ENCODE data around the gene LRRTM4. TPM values are rescaled to one million over a fixed set of nuclear protein-coding genes. Genes with fewer than 3 reads are reported as not detected.
A peak's percentile ranks its signal among the peaks of the same experiment; 100 is the strongest.

Gene LRRTM4
- total and polyA plus RNA-seq, 10 of the 15 experiments (the other 5 are each of a cell fraction or from before 2014, with no cell fraction given) = 0.01 to 1.0 TPM; not detected in 8

DNA sequence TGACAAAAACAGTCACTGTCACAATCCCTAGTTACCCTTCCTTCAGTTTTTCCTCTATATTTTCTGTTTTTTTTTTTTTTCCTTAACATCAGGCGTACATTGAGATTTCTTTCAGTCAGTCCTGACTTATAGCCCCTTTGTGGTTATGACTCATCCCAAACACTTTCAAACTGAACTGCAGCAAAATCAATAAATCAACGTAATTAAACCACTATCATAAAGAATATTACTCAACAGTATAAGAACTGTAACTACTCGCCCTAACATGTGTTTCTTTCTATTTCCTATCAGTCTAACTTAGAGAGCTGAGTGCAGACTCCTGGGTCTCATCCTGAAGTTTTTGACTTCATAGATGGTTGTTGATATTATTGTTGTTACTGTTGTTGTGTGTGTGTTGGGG lies 523.5 kb downstream of the LRRTM4 start:
- no peak overlapping the region for H3K27ac ChIP-seq (ENCODE audit: control insufficient read depth, insufficient read depth)
- ChIA-PET POLR2A (no interaction called here), SMC1A (ENCODE audit: uncharacterized antibody, unreplicated experiment) (no interaction called here), RAD21 (ENCODE audit: unreplicated experiment) (no interaction called here), CTCF (no interaction called here)
- no peaks in the 10 kb centered on the region for H4K20me1 ChIP-seq (ENCODE audit: control insufficient read depth, insufficient read depth)
- in situ Hi-C loops (cut with MboI) = no loop called here
- H3K4me3 ChIP-seq = no peak overlapping the region
- no peak overlapping the region for H3K4me2 ChIP-seq (ENCODE audit: control insufficient read depth, insufficient read depth)
- TF ChIP-seq POLR2AphosphoS2 (IDR thresholded peaks at IDR 0.05; ENCODE audit: low read depth, low read length) (no peak), NBN (IDR thresholded peaks at IDR 0.05) (no peak), SMARCA5 (IDR thresholded peaks at IDR 0.05) (no peak), EZH2 (IDR thresholded peaks at IDR 0.05; ENCODE audit: borderline replicate concordance, control insufficient read depth, low read depth, low read length) (no peak), CREM (IDR thresholded peaks at IDR 0.05; ENCODE audit: low read depth) (no peak), ZNF622 (IDR thresholded peaks at IDR 0.05) (no peak), POLR2A (IDR thresholded peaks at IDR 0.05; ENCODE audit: low read depth, low read length) (no peak), ZNF24 (IDR thresholded peaks at IDR 0.05) (no peak), ZNF217 (IDR thresholded peaks at IDR 0.05) (no peak), STAT3 (IDR thresholded peaks at IDR 0.05; ENCODE audit: low read depth, low read length) (no peak), ZBED1 (IDR thresholded peaks at IDR 0.05; ENCODE audit: borderline replicate concordance) (no peak), ZNF207 (IDR thresholded peaks at IDR 0.05; ENCODE audit: borderline replicate concordance) (no peak), SUZ12 (IDR thresholded peaks at IDR 0.05; ENCODE audit: unreplicated experiment) (no peak), EED (IDR thresholded peaks at IDR 0.05; ENCODE audit: low read depth) (no peak), DPF2 (IDR thresholded peaks at IDR 0.05) (no peak), ETV6 (conservative IDR thresholded peaks at IDR 0.05 in 1 of 2, IDR thresholded peaks at IDR 0.05 in 1 of 2; ENCODE audit: borderline replicate concordance in 1 of 2, low read depth in 1 of 2) (no peak), SMAD1 (IDR thresholded peaks at IDR 0.05; ENCODE audit: low read depth, partially characterized antibody) (no peak)
- TF ChIP-seq, protein P1, sequence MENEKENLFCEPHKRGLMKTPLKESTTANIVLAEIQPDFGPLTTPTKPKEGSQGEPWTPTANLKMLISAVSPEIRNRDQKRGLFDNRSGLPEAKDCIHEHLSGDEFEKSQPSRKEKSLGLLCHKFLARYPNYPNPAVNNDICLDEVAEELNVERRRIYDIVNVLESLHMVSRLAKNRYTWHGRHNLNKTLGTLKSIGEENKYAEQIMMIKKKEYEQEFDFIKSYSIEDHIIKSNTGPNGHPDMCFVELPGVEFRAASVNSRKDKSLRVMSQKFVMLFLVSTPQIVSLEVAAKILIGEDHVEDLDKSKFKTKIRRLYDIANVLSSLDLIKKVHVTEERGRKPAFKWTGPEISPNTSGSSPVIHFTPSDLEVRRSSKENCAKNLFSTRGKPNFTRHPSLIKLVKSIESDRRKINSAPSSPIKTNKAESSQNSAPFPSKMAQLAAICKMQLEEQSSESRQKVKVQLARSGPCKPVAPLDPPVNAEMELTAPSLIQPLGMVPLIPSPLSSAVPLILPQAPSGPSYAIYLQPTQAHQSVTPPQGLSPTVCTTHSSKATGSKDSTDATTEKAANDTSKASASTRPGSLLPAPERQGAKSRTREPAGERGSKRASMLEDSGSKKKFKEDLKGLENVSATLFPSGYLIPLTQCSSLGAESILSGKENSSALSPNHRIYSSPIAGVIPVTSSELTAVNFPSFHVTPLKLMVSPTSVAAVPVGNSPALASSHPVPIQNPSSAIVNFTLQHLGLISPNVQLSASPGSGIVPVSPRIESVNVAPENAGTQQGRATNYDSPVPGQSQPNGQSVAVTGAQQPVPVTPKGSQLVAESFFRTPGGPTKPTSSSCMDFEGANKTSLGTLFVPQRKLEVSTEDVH (IDR thresholded peaks at IDR 0.05; ENCODE audit: low read depth, partially characterized antibody) = no peak
- TF ChIP-seq, protein P2, sequence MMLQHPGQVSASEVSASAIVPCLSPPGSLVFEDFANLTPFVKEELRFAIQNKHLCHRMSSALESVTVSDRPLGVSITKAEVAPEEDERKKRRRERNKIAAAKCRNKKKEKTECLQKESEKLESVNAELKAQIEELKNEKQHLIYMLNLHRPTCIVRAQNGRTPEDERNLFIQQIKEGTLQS (IDR thresholded peaks at IDR 0.05; ENCODE audit: borderline replicate concordance, extremely low read depth, low read depth, low read length) = no peak
- TF ChIP-seq, protein P3, sequence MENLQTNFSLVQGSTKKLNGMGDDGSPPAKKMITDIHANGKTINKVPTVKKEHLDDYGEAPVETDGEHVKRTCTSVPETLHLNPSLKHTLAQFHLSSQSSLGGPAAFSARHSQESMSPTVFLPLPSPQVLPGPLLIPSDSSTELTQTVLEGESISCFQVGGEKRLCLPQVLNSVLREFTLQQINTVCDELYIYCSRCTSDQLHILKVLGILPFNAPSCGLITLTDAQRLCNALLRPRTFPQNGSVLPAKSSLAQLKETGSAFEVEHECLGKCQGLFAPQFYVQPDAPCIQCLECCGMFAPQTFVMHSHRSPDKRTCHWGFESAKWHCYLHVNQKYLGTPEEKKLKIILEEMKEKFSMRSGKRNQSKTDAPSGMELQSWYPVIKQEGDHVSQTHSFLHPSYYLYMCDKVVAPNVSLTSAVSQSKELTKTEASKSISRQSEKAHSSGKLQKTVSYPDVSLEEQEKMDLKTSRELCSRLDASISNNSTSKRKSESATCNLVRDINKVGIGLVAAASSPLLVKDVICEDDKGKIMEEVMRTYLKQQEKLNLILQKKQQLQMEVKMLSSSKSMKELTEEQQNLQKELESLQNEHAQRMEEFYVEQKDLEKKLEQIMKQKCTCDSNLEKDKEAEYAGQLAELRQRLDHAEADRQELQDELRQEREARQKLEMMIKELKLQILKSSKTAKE (IDR thresholded peaks at IDR 0.05; ENCODE audit: low read depth, poor library complexity, severe bottlenecking) = no peak
- intact Hi-C loops (cut with micrococcal nuclease; ENCODE audit: unreplicated experiment) = no loop called here
- no peak overlapping the region for H3K9ac ChIP-seq (ENCODE audit: control insufficient read depth, insufficient read depth, low read length)
- no peaks in the 10 kb centered on the region for H3K36me3 ChIP-seq (ENCODE audit: control insufficient read depth in 2 of 2, insufficient read depth in 2 of 2, low read length in 1 of 2)
- no TSS peak for BruUV-seq (replicated peaks)
- no peaks in the 10 kb centered on the region for H3K79me2 ChIP-seq (ENCODE audit: control insufficient read depth, insufficient read depth, low read length)
- ATAC-seq (peak; percentile 40; the same call in 1 of the 3 replicates), FAIRE-seq (no peak), DNase-seq (ENCODE audit: low read depth, low spot score) (no peak)
- no peaks in the 10 kb centered on the region for H3K9me3 ChIP-seq (replicated peaks; ENCODE audit: control insufficient read depth, insufficient read depth, low read length)
- H3K4me1 ChIP-seq (ENCODE audit: control insufficient read depth, insufficient read depth, low read length) = no peaks in the 10 kb centered on the region
- 3% methylated on average over 2 of the region's 3 CpGs for WGBS (ENCODE audit: insufficient coverage, insufficient replicate concordance, low lambda C conversion rate, missing lambda C conversion rate)
- H3K27me3 ChIP-seq (replicated peaks in 1 of 2; ENCODE audit: control insufficient read depth in 2 of 2, insufficient read depth in 2 of 2, low read length in 1 of 2) = no peaks in the 10 kb centered on the region
- H2AFZ ChIP-seq (ENCODE audit: control insufficient read depth, low read depth, low read length) = no peak overlapping the region

Measured in GM12878 (cell line).